Right ventricle myocardium superior (tissue), 1 donor: ENCODE results near the gene CEND1. TPM values are rescaled to one million over a fixed set of nuclear protein-coding genes. Genes with fewer than 3 reads are reported as not detected.

Experiments
- ATAC-seq: fragments of 200-7000 bp; cut with Tn5 transposase; one replicate; pipeline ENCODE4 v1.9.1; 2020; ENCODE audit warnings: mild to moderate bottlenecking; ENCODE audit not compliant: poor library complexity
- DNase-seq: peaks from one replicate; pipeline ENCODE4 v3.0.0-alpha.2; 2020
- intact Hi-C: fragments of 100-400 bp; cut with DNase I; formaldehyde crosslinking; loops from one replicate; pipeline ENCODE4 v1.11.2; 2022
- total RNA-seq: library from RNA; stranded (reverse); fragmentation: NEBNext Ultra II Directional; extraction: Animal tissue kit (Norgen Biotek cat#: 25700); gene quantifications from one replicate; pipeline ENCODE4 v1.2.1, GENCODE V29; 2021
- donor health status: DM: no; HTN: yes; CAD: no; lungs with severe emphysema.

CEND1 gene
- total RNA-seq, 1 donor from 2014 or later: 0.19 TPM

- no peak for ATAC-seq
- intact Hi-C loops: no loop called here
- DNase-seq: no peak
Observed at GRCh38 chr11:818396-819128, 28.7 kb upstream of the CEND1 start, which contains the start of gene PNPLA2. TSS of gene PNPLA2 (plus strand) at chr11:818914. CDS start at chr11:819719, 805 bp downstream.

DNA sequence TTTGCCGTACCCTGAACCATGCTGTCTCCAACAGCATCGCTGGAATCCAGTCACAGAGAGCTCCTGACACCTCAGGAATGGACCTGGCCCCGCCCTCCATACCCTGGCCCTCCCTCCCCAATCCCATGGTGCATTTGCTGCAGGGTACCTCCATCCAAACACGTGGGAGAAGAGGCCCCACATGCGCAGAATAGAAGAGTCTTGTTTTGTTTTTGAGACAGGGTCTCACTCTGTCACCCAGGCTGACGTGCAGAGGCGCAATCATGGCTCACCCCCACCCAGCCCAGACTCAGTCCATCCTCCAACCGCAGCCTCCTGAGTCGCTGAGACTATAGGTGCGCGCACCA, 26.5 kb upstream of the CEND1 start:
- no peak for DNase-seq
- ATAC-seq: no peak
- intact Hi-C loops: no loop called here

- intact Hi-C loops: no loop called here
- ATAC-seq (no peak), DNase-seq (no peak)
Observed at GRCh38 chr11:815675-816432, 26.0 kb upstream of the CEND1 start.

- DNase-seq: no peak
- no peak for ATAC-seq
- intact Hi-C loops: no loop called here
Observed at GRCh38 chr11:813456-814096, 23.7 kb upstream of the CEND1 start.

- intact Hi-C loops: no loop called here
- no peak for DNase-seq
- ATAC-seq: no peak
Observed at GRCh38 chr11:813072-813455, 23.2 kb upstream of the CEND1 start.

DNA sequence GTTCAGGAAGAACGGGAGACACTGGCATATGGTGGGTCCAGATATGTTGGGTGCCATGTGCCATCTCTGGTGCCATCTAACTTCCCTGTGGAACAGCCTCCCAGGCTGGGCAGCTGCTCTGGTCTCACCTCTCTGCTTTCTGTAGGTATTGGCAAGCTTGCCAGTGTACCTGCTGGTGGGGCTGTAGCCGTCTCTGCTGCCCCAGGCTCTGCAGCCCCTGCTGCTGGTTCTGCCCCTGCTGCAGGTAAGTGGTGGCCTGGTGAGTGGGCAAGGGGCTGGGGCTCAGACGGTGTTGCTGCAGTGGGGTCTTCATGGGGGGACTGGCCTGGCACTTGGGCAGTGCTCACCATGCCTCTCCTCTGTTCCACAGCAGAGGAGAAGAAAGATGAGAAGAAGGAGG, 22.5 kb upstream of the CEND1 start:
- intact Hi-C loops: no loop called here

GRCh38 chr11:811446-812245, 21.8 kb upstream of the CEND1 start:
- intact Hi-C loops: no loop called here
- no peak for ATAC-seq

More for the DNA sequence above, 22.5 kb upstream of the CEND1 start:
- no peak for DNase-seq
- no peak for ATAC-seq

GRCh38 chr11:810040-810567, 20.2 kb upstream of the CEND1 start:
- intact Hi-C loops: no loop called here
- no peak for DNase-seq
- ATAC-seq: no peak

More at GRCh38 chr11:811446-812245, 21.8 kb upstream of the CEND1 start:
- DNase-seq: no peak

GRCh38 chr11:809287-810039, 19.6 kb upstream of the CEND1 start, which contains the start of gene RPLP2:
TSS of gene RPLP2 (plus strand) at chr11:809967. CDS start at chr11:810235, 268 bp downstream.
- ATAC-seq (peak; percentile 94), DNase-seq (peak; percentile 99)
- intact Hi-C loops: no loop called here

- ATAC-seq (no peak), DNase-seq (no peak)
- intact Hi-C loops: no loop called here
Observed at GRCh38 chr11:808427-809286, 18.8 kb upstream of the CEND1 start.

DNA sequence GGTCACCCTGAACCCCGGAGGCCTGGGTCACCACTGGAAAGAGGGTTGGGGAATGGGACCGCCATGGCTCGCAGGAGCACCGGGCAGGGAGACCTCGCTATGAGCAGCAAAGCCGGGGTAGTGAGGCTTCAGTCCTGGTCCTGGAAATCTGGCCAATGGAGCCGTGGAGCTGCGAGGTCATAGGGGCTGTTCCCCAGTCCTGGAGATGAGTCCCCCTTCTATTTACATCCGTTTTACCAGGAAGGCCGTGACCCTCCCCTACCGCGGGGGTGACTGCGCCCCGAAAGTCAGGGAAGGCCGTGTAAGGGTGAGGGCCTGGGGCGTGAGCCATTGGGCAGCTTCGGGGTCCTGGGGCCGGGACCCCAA, 14.7 kb upstream of the CEND1 start:
- no peak for DNase-seq
- intact Hi-C loops: no loop called here
- no peak for ATAC-seq

- ATAC-seq: no peak
- no peak for DNase-seq
- intact Hi-C loops: no loop called here
Observed at GRCh38 chr11:803770-804598, 14.1 kb upstream of the CEND1 start.

DNA sequence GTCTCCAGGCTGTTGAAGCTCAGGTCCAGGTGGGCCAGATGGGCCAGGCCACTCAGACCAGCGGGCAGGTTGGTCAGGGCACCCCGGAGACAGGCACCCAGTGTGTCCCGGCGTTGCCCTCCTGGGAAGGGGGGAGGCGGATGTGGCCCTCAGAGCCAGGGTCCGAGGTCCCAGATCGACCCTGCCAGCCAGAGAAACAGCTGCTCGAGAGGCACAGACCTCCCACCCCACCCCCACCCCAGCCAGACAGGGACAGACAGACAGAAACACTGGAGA, 13.5 kb upstream of the CEND1 start:
- DNase-seq (no peak), ATAC-seq (no peak)
- intact Hi-C loops: no loop called here

DNA sequence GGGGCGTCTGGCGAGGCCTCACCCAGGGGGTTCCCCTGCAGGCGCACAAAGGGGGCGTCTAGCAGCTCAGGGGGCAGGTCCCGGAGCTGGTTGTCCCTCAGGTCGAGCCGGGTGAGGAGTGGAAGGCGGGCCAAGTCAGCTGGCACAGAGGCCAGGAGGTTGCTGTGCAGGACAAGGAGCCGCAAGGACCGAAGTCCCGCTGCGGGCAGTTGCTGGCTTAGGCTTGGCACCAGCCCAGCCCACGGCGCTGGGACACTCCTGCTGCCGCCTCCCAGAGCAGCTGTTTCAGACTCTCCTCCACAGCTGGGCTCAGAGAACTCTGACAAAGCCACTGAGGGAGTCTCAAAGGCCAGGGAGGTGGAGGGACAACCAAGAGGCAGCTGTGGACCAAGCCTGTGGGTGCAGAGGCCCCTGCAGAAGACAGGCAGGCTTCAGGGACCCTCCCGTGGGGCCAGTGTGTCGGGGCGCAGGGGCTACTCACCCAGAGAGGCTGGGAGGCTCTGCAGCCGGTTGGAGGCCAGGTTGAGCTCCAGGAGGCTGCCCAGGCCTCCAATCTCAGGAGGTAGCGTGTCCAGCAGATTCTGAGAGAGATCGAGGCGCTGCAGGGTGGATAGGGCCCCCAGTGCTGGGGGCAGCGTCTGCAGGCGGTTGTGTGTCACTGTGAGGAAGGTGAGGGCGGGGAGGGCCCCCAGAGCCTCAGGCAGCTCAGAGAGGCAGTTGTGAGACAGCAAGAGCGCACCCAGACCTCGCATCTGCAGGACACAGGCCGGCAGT, 13.0 kb upstream of the CEND1 start:
- no peak for ATAC-seq
- DNase-seq: no peak
- intact Hi-C loops: no loop called here

DNA sequence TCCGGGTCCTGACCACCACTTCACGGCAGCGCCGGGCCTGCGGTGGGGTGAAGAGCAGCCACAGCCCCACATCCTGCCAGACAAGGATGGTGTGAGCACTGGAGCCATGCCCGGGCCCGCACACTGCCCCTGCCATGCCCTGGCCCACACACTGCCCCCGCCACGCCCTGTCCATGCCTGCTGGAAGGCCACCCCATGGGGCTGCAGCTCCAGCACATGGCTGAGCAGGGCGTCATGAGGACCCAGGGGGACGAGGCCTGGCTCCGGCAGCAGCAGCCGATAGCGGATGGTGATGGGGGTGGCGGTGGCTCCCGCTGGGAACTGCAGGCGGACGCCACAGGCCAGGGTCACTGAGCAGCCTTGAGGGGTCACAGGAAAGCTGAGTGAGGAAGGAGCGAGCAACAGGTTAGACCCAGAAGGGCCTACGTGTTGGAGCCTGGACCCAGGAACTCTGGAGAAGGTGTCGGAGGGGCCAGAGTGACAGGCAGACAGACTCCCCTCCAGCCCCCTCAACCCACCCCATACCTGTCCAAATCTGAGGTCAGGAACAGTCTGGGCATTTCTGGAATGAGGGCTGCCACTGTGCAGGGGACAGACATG, 12.2 kb upstream of the CEND1 start:
- DNase-seq (no peak), ATAC-seq (no peak)
- intact Hi-C loops: no loop called here
